GM18502 (cell line): ENCODE data around the gene FAM131B.

Source experiments
- ATAC-seq: cut with Tn5 transposase; IDR thresholded peaks from one replicate; pipeline ENCODE4 v1.9.1; 2021; ENCODE audit warnings: mild to moderate bottlenecking; ENCODE audit not compliant: unreplicated experiment, poor library complexity

The FAM131B gene

DNA sequence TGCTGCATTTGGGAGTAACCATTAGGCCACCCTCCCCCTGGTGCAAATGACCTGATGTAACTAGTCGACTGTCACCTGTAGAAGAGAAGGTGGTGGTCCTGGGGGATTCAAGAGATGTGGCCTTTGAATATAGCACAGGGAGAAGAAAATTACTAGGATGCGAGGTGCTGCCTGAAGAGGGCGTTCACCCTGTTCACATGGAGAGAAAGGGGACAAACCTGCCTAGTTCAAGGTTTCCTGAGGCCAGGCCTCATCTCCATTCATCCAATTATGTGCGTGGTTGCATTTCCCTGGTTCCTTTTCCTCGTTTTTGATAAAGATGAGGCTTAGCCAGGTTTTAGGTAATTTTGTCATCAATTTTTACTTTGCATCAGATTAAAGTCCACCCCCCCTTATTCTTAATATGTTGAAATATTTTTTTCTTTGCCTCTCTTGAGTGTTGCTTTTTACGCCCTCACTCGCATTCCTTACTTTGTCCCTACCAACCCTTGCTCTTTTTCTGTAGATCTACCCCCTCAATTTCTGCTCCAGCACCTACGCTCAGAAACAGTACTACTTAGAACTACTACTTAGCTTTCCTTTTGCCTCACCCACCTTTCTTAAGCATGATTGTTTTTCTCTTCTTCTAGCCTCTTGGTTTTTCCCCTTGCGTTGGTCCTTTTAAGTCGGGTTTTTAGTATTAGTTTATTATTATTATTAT is 32.9 kb downstream of the FAM131B start:
- ATAC-seq = no peak

DNA sequence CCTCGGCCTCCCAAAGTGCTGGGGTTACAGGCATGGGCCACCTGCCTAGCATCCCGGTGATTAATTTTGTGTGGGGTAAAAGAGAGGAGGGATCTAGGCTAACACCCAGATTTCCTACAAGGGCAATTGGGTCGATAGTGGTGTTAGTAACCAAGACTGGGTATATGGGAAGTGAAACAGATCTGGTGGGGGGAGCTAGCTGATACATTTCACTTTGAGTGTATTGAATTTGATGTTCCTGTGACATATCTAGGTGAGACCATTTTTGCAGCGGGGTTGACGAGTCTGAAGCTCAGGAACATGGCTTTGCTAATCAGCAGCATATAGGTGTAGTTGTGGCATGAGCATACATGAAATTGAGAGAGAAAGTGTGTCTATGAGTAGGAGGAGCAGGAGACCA is 34.6 kb downstream of the FAM131B start:
- ATAC-seq = peak; percentile 68

DNA sequence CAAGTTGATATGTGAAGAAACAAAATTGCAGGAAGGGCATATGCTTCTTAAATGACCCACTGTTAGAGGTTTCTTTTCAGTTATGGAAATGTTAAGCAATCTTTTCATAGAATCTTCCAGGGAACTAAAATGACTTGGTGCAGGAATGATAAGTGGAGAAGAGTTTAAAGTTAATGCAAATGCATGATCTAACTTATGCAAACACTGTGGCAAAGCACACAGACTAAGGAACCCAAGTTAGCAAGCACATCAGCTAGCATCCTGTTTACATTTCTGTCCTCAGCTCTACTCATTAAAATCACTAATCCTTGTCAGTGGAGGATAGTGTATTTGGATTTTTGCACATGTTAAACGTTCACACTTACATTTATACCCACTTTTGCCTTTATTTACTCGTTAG is 37.3 kb downstream of the FAM131B start:
- ATAC-seq = peak; percentile 72

DNA sequence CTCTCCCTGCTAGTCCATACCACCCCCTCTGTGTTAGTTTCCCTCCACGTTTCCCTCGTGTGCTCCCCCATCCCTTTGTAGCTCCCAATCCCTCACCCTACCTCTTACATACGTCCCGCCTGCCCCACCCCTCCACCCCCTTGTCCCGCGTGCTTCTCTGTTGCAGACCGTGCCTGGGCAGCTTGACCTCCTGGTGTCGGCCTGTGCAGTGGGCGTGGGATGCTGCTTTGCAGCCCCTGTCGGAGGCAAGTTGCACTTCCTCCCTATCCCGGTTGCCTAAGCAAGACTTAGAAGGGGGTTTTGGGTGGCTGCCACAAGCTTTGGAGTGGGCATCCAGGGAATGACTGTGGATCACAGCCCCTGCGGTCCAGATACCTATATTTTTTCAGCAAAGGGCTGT is 38.9 kb downstream of the FAM131B start:
- ATAC-seq = no peak

DNA sequence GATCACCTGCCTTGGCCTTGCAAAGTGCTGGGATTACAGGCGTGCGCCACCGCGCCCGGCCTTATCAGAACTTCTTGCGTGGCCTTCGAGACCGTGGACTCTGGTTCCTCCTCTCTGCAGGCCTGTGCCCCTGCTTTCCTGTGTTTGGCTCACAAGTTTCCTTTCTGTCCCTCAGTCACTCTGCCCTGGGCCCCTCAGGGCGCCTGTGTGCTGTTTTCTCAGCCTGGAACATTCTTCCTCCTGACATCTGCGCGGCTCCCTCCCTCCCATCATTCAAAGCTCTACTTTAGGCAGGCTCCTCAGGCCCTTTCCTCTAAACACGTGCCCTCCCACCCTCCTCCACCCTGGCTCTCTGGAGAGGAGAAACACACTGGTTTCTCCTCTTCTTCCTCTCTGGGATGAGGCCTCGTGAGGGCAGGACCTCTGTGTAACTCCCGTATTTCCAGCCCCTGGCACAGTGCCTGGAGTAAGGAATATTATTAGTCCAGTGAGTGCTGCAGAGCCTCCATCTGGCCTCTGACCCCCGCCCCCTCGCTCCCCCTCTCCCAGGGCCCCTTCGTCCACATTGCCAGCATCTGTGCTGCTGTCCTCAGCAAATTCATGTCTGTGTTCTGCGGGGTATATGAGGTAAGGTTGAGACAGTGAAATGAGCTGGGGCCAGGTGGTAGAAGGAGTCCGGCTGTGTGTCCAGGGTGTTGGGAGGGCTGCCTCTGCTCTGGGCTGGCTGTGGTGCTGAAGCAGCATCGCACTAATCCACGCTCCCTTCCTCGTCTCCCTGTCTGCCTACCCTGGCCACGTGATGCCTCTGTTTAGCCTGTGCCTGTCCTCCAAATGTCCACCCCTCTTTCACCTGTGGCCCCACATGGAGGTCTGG is 39.5 kb downstream of the FAM131B start:
- ATAC-seq = no peak

DNA sequence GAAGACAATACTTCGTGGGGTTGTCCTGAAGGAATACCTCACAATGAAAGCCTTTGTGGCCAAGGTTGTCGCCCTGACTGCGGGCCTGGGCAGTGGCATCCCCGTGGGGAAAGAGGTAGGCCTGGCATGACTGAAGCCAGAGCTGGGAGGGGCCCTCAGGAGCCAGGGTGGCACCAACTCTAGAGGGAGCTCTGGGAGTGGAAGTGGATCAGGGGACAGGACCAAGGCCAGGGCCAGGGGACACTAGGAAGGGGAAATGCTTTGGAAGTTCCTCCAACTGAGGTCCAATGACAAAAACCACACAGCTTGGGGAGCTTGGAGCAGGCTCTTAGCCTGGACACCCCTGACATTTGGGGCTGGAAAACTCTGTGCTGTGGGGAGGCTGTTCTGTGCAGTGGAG is 40.8 kb downstream of the FAM131B start:
- ATAC-seq = no peak

DNA sequence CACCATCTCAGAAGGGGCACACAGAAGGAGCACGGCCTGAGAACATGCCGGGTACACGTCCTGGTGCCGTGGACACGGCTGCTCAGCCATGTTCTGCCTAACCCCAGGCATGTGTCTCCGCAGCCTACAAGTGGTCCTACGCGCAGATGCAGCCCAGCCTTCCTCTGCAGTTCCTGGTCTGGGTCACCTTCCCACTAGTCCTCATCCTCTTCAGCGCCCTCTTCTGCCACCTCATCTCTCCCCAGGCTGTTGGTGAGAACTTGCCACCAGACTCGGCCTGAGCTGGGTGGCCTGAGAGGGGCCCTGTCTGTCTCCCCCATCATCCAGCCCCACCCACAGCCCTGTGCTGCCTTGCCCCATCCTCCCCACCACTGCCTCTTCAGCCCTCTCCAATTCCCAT is 41.3 kb downstream of the FAM131B start:
- ATAC-seq = no peak

DNA sequence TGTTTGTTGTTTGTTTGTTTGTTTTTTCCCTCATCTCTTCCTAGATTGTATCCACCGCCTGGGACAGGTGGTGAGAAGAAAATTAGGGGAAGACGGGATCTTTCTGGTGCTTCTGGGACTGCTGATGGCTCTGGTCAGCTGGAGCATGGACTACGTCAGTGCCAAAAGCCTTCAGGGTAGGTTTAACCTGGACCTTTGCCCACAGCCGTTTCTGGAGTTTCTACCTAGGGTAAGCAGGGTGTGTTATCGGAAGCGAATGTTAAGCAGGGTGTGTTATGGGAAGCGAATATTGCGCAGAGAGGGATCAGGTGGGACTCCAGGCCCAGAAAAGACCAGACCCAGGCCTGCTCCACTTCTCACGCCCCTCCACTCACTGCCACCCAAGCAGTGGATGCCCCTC is 41.9 kb downstream of the FAM131B start:
- no peak for ATAC-seq

DNA sequence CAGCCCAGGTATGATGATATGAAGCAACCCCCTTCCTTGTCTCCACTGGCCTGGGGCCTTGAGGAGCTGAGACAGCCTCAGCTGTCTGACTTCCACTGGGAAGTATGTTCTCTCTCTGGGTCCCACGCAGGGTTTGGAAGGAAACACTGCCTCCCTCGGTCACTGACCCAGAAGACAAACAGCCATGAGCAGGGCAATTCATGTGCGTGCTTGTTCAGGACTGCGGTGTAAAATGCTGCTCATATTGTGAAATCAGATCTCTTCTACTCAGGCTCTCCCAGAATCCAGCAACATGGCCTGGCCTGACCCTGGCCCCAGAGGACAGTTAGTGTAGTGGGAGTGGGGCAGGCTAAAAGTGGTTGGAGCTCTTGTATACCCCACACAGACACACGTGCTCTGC is 43.9 kb downstream of the FAM131B start:
- no peak for ATAC-seq

DNA sequence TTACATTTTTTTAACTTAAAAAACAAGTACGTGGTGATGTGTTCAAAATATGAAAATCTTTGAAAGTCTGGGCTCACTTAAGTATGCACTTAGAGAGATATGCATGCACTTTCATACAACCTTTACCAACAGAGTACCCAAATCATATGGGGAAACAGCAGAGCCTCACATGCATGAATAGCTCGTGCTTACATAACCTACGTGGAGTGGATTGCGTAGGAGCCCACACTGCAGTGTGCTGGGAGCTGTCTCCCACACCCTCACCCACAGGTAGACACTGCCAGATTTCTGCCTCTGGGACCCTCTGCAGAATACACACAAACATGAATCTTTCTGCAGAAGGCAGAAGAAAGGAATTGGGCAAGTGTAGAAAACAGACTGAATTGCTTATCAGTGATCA is 46.0 kb downstream of the FAM131B start:
- ATAC-seq = no peak

DNA sequence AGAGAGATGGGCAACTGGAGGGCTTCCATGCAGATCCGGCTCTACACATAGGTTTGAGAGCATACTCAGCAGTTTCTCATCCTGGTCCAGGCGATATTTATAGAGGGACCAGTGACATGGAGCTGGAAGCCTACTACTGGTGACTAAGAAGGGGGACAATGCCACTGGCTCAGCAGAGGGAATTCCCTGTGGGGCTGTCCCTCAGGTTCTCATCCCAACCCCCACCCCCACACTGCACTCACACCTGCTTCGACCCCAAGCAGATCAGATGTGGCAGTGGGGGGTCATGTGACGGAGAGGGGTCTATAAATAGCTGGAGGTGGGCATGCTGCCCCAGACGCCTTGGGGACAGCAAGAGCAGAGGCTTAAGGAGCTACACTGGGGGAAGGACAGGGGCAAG is 46.7 kb downstream of the FAM131B start, which contains the start of gene CLCN1:
CLCN1 (plus strand) TSS at position 336 of the 400 bp plus-strand sequence. CDS start 102 bp downstream, outside the sequence.
- no peak for ATAC-seq

DNA sequence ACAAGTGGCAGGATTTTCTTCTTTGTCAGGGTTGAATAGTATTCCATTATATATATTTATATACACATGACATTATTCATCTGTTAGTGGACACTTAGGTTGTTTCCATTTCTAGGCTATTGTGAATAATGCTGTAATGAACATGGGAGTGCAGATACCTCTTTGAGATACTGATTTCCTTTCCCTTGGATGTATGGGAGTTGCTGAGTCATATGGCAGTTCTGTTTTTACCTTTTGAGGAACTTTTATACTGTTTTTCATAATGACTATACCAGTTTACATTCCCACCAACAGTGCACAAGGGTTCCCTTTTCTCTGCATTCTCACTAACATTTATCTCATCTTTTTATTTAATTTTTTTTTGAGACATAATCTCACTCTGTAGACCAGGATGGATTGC is 48.4 kb downstream of the FAM131B start:
- ATAC-seq = no peak

DNA sequence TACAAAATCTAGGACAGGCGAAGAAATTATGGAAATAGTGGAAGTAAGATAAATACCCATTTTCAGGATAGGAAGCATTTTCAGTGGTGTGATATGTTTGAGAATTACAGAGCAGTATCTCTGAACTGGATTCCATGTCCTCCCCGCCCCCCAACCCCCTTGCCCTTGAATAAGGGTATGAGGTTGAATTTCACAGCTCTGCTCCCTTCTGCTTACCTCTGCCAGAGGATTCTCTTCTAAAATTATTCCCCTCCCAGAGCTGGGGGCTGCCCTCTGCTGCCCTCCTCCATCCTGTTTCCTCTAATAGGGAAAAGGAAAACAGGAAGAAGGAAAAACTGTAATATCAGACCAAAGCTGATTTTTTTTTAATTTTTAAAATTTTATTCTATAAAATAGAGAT is 53.9 kb downstream of the FAM131B start:
- ATAC-seq = no peak

DNA sequence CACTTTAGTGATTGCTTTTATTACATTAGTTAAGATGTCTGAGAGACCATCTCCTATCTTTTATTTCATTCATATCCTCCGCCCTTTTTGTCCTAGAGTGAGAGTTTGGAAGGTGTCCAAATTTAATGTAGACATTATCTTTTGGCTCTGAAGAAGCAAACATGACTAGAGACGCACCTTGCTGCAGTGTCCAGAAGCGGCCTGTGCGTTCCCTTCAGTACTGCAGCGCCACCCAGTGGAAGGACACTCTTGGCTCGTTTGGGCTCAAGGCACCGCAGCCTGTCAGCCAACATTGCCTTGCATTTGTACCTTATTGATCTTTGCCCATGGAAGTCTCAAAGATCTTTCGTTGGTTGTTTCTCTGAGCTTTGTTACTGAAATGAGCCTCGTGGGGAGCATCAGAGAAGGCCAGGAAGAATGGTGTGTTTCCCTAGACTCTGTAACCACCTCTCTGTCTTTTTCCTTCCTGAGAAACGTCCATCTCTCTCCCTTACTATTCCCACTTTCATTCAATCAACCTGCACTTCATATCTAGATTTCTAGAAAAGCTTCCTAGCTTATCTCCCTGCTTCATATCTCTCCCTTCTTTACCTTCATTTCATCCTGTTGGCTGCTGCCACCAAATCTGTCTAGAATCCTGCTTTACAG is 57.0 kb downstream of the FAM131B start:
- ATAC-seq = peak; percentile 52

DNA sequence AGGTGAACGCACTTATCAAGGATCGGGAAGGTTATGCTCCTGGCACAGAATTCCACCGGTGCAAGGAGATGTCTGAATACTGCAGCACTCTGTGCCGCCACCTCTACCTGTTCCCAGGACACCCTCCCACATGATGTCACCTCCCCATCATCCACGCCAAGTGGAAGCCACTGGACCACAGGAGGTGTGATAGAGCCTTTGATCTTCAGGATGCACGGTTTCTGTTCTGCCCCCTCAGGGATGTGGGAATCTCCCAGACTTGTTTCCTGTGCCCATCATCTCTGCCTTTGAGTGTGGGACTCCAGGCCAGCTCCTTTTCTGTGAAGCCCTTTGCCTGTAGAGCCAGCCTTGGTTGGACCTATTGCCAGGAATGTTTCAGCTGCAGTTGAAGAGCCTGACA is 57.6 kb downstream of the FAM131B start:
- ATAC-seq = no peak

DNA sequence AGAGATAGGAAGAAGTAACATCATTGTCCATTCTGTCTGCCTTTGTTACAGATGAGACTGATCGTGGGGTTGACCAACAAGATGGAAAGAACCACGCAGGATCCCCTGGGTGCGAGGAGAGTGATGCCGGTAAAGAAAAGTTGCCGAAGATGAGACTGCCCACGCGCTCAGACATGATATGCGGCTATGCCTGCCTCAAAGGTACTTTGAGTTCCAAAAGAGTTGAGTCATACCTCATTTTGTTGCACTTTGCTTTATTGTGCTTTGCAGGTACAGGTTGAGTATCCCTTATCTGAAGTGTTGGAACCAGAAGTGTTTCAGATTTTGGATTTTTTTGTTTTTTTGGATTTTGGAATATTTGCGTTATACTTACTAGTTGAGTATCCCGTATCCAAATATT is 58.8 kb downstream of the FAM131B start:
- ATAC-seq = no peak
